SU-DHL-6 (cell line): ENCODE results near the gene TGM3.

Source experiments
- H2AFZ ChIP-seq: fragments of 200-600 bp; sonication (generic); 2 replicates; pipeline ENCODE4 v1.6.1; 2014; ENCODE audit warnings: low read depth, mild to moderate bottlenecking, moderate library complexity, mixed read lengths, antibody characterized with exemption, low read length; ENCODE audit not compliant: severe bottlenecking
- H3F3A ChIP-seq: fragments of 200-600 bp; shearing (Covaris generic); 2 replicates; pipeline ENCODE4 v1.6.0; 2016; ENCODE audit warnings: antibody characterized with exemption, mild to moderate bottlenecking; ENCODE audit not compliant: insufficient read depth
- H3K27ac ChIP-seq: fragments of 200-600 bp; sonication (generic); 2 replicates; pipeline ENCODE4 v1.5.1; 2016; ENCODE audit warnings: low read depth, mild to moderate bottlenecking, low read length, moderate library complexity, mixed read lengths
- H3K27me3 ChIP-seq: fragments of 200-600 bp; sonication (generic), shearing (Covaris generic); 2 replicates; pipeline ENCODE4 v1.6.0; 2014; ENCODE audit warnings: mild to moderate bottlenecking, low read length
- H3K36me3 ChIP-seq: fragments of 200-600 bp; sonication (generic); 2 replicates; pipeline ENCODE4 v1.6.1; 2014; ENCODE audit warnings: mild to moderate bottlenecking, low read length, mixed read lengths
- H3K4me2 ChIP-seq: fragments of 300-600, 200-600 bp; shearing (Covaris generic), sonication (generic); 2 replicates; pipeline ENCODE4 v1.6.0; 2014; ENCODE audit warnings: low read length, low read depth, mild to moderate bottlenecking; ENCODE audit not compliant: poor library complexity, severe bottlenecking
- H3K4me3 ChIP-seq: fragments of 200-600 bp; sonication (generic); 2 replicates; pipeline ENCODE4 v1.5.1; 2014; ENCODE audit warnings: antibody characterized with exemption, low read length, mild to moderate bottlenecking, mixed read lengths; ENCODE audit not compliant: insufficient read depth, poor library complexity, severe bottlenecking
- H3K79me2 ChIP-seq: fragments of 200-600 bp; sonication (generic); 2 replicates; pipeline ENCODE4 v1.6.1; 2014; ENCODE audit warnings: mild to moderate bottlenecking, low read length, moderate library complexity; ENCODE audit not compliant: insufficient read depth
- H3K9ac ChIP-seq: fragments of 200-600 bp; sonication (generic); 2 replicates; pipeline ENCODE4 v1.7.0; 2014; ENCODE audit warnings: mild to moderate bottlenecking, low read length
- H3K9me2 ChIP-seq: fragments of 200-600 bp; sonication (generic); replicated peaks from 2 replicates; pipeline ENCODE4 v1.6.1; 2014; ENCODE audit warnings: low read length; ENCODE audit not compliant: insufficient read depth
- H3K9me3 ChIP-seq: fragments of 200-600 bp; sonication (generic); 2 replicates; pipeline ENCODE4 v1.6.1; 2014; ENCODE audit warnings: low read length, mixed read lengths; ENCODE audit not compliant: insufficient read depth
- H4K20me1 ChIP-seq: fragments of 200-600 bp; sonication (generic); 2 replicates; pipeline ENCODE4 v1.6.1; 2014; ENCODE audit warnings: low read depth, mild to moderate bottlenecking, antibody characterized with exemption, low read length, moderate library complexity, mixed read lengths
- EZH2phosphoT487 ChIP-seq: fragments of 200-600 bp; sonication (generic), shearing (Covaris generic); conservative IDR thresholded peaks from 2 replicates; pipeline ENCODE4 v1.6.1; 2018; ENCODE audit warnings: mild to moderate bottlenecking, antibody characterized with exemption, low read length, moderate library complexity, mixed read lengths
- TF ChIP-seq, protein P1 (sequence below): fragments of 200-600 bp; sonication (generic); IDR thresholded peaks from one replicate; pipeline ENCODE4 v1.5.1; 2017; ENCODE audit warnings: antibody characterized with exemption, mild to moderate bottlenecking, low read length, moderate library complexity; ENCODE audit not compliant: insufficient read depth, poor library complexity, severe bottlenecking

TGM3 gene

DNA sequence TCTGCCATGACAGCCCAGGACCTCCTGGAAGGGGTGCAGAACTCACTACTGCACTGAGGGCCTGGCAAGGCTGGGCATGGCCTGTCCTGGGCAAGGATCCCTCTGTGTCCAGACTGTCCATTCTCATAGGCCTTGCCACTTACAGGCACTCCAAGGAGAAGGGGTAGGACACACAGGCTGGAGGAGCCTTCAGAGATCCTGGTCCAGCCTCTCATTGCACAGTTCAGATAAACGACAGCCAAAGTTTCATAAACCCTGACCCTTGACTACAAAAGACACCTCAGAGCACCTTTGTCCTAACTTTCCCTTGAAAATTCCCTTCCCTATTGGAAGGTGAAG, 19.6 kb downstream of the TGM3 start:
- no peak overlapping the region for H2AFZ ChIP-seq
- H3K27ac ChIP-seq = no peak overlapping the region

DNA sequence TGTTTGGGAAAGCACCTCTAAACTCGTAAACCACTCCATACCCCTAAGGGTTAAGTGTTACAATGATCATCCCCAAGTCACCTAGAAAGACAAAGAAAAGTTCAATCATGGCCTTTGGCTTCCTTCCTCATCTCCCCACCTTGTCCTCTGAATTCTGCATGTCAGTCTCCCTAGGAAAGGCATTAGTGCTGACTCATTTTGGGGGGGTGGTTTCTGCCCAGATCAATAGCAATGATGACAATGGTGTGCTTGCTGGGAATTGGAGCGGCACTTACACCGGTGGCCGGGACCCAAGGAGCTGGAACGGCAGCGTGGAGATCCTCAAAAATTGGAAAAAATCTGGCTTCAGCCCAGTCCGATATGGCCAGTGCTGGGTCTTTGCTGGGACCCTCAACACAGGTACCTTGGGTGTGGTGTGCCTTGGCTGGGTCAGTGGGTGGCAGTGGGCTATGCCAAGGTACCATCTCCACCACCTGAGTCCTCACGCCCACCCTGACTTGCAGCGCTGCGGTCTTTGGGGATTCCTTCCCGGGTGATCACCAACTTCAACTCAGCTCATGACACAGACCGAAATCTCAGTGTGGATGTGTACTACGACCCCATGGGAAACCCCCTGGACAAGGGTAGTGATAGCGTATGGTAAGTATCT, 21.2 kb downstream of the TGM3 start:
- H3K9me2 ChIP-seq = no peaks in the 10 kb centered on the region
- no peaks in the 10 kb centered on the region for H3K36me3 ChIP-seq
- H3K79me2 ChIP-seq = no peaks in the 10 kb centered on the region
- H3K9me3 ChIP-seq = no peaks in the 10 kb centered on the region
- no peak for TF ChIP-seq EZH2phosphoT487
- TF ChIP-seq, protein P1, sequence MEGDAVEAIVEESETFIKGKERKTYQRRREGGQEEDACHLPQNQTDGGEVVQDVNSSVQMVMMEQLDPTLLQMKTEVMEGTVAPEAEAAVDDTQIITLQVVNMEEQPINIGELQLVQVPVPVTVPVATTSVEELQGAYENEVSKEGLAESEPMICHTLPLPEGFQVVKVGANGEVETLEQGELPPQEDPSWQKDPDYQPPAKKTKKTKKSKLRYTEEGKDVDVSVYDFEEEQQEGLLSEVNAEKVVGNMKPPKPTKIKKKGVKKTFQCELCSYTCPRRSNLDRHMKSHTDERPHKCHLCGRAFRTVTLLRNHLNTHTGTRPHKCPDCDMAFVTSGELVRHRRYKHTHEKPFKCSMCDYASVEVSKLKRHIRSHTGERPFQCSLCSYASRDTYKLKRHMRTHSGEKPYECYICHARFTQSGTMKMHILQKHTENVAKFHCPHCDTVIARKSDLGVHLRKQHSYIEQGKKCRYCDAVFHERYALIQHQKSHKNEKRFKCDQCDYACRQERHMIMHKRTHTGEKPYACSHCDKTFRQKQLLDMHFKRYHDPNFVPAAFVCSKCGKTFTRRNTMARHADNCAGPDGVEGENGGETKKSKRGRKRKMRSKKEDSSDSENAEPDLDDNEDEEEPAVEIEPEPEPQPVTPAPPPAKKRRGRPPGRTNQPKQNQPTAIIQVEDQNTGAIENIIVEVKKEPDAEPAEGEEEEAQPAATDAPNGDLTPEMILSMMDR = no peak
- H3K4me2 ChIP-seq = no peak overlapping the region
- H3K4me3 ChIP-seq = no peak overlapping the region
- no peaks in the 10 kb centered on the region for H3K27me3 ChIP-seq
- H2AFZ ChIP-seq = no peak overlapping the region
- no peak overlapping the region for H3K27ac ChIP-seq
- no peaks in the 10 kb centered on the region for H4K20me1 ChIP-seq
- H3K9ac ChIP-seq = no peak overlapping the region
- no peaks in the 10 kb centered on the region for H3F3A ChIP-seq

More for the DNA sequence above, 19.6 kb downstream of the TGM3 start:
- Histone ChIP-seq H3K9ac (no peak overlapping the region), H4K20me1 (no peaks in the 10 kb centered on the region), H3F3A (no peaks in the 10 kb centered on the region), H3K27me3 (no peaks in the 10 kb centered on the region), H3K4me2 (no peak overlapping the region), H3K79me2 (no peaks in the 10 kb centered on the region), H3K4me3 (no peak overlapping the region), H3K36me3 (no peaks in the 10 kb centered on the region), H3K9me3 (no peaks in the 10 kb centered on the region), H3K9me2 (no peaks in the 10 kb centered on the region)
- no peak for TF ChIP-seq EZH2phosphoT487
- TF ChIP-seq, protein P1 = no peak

DNA sequence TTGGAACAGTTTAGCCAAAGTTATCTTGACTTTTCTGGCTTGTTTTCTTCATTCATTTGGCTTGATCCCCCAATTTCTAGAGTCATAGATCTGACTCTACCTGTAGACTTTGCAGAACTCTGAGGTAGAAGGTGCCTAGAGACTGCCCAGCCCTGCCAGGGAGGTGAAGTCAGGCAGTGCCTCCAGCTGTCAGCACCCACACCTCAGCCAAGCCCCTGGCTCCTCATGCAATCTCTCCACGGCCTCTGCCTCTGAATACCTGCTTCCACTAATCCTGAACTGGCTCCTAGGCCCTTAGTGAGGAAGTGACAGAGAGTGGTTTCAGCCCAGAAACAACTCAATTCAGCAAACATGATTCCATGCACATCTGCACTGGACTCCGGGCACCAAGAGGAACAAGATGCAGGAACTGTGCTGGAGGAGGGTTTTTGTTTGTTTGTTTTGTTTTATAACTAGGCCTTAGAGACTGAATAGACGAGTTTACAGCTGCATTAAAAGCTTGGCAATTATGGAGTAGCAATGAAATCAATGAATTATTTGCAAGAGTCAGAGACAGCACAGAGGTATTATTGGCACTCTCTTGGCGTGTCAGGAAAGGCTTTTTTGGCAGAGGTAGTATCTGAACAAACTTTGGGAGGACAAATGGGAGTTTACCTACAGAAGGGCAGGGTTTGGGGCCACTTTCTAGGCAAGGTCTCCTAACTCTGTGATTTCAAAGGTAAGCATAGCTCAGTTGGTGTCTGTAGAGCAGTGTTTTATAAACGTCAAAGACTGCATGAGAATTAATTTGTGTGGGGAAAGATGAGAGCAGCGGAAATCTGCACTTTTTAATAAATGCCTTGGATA, 25.2 kb downstream of the TGM3 start:
- H3K9ac ChIP-seq = no peak overlapping the region
- no peaks in the 10 kb centered on the region for H4K20me1 ChIP-seq
- TF ChIP-seq, protein P1 = no peak
- TF ChIP-seq EZH2phosphoT487 = no peak
- H3K79me2 ChIP-seq = no peaks in the 10 kb centered on the region
- H3K27ac ChIP-seq = no peak overlapping the region
- H3F3A ChIP-seq = no peaks in the 10 kb centered on the region
- no peak overlapping the region for H3K4me3 ChIP-seq
- H3K36me3 ChIP-seq = no peaks in the 10 kb centered on the region
- H3K4me2 ChIP-seq = no peak overlapping the region
- H3K9me2 ChIP-seq = no peaks in the 10 kb centered on the region
- no peaks in the 10 kb centered on the region for H3K9me3 ChIP-seq
- no peaks in the 10 kb centered on the region for H3K27me3 ChIP-seq
- H2AFZ ChIP-seq = no peak overlapping the region
